Keratinocyte (primary cell): Measurements from ENCODE around the gene PLAC9. TPM values are rescaled to one million over a fixed set of nuclear protein-coding genes. Genes with fewer than 3 reads are reported as not detected.

Experiments
- DNase-seq: peaks from one replicate; pipeline ENCODE4 v3.0.0-alpha.2; 2011; ENCODE audit warnings: low read depth, missing footprints, low spot score
- FAIRE-seq: peaks from 2 replicates; lab custom pipeline; 2011; peaks lifted over from hg19 to GRCh38; lab: Jason Lieb, UNC
- H2AFZ ChIP-seq: 2 replicates; pipeline ENCODE4 v1.6.0; 2012; ENCODE audit warnings: low read length, control low read depth, inconsistent platforms; ENCODE audit not compliant: control insufficient read depth
- H3K27ac ChIP-seq: 2 replicates; pipeline ENCODE4 v1.5.1; 2011; ENCODE audit warnings: low read length; ENCODE audit not compliant: control insufficient read depth, insufficient read depth
- H3K27me3 ChIP-seq: 3 replicates; pipeline ENCODE4 v1.6.0; 2011; ENCODE audit warnings: low read length; ENCODE audit not compliant: control insufficient read depth, insufficient read depth; ENCODE audit errors: extremely low read depth
- H3K36me3 ChIP-seq, 2 experiments: 2 replicates in 1 of 2; 3 replicates in 1 of 2; pipeline ENCODE4 v1.5.1; 2011; ENCODE audit warnings: low read length in 2 of 2, mild to moderate bottlenecking in 1 of 2; ENCODE audit not compliant: control insufficient read depth in 2 of 2, insufficient read depth in 2 of 2; ENCODE audit errors: extremely low read depth in 1 of 2
- H3K4me1 ChIP-seq: 3 replicates; pipeline ENCODE4 v1.5.1; 2011; ENCODE audit warnings: low read length; ENCODE audit not compliant: control insufficient read depth, insufficient read depth; ENCODE audit errors: extremely low read depth
- H3K4me2 ChIP-seq: 3 replicates; pipeline ENCODE4 v1.6.0; 2011; ENCODE audit warnings: low read depth, low read length; ENCODE audit not compliant: control insufficient read depth, insufficient read depth; ENCODE audit errors: extremely low read depth
- H3K4me3 ChIP-seq, 3 experiments: fragments of 200-600 bp in 1 of 3; sonication (generic) in 1 of 3; 2 replicates in 2 of 3; 3 replicates in 1 of 3; pipeline ENCODE4 v1.5.1; 2011 to 2016; ENCODE audit warnings: low read length in 3 of 3, mild to moderate bottlenecking in 3 of 3, control low read depth in 2 of 3, inconsistent platforms in 1 of 3, low read depth in 1 of 3, mixed read lengths in 1 of 3, mixed run types in 1 of 3, moderate library complexity in 1 of 3; ENCODE audit not compliant: control insufficient read depth in 2 of 3, insufficient read depth in 2 of 3; ENCODE audit errors: extremely low read depth in 1 of 3
- H3K79me2 ChIP-seq: 2 replicates; pipeline ENCODE4 v1.6.0; 2012; ENCODE audit warnings: low read length; ENCODE audit not compliant: control insufficient read depth, insufficient read depth
- H3K9ac ChIP-seq: 3 replicates; pipeline ENCODE4 v1.6.0; 2011; ENCODE audit warnings: low read length; ENCODE audit not compliant: control insufficient read depth, insufficient read depth; ENCODE audit errors: extremely low read depth
- H3K9me1 ChIP-seq: 3 replicates; pipeline ENCODE4 v1.6.0; 2011; ENCODE audit warnings: low read length; ENCODE audit not compliant: control insufficient read depth, insufficient read depth; ENCODE audit errors: extremely low read depth
- H3K9me3 ChIP-seq: 2 replicates; pipeline ENCODE4 v1.5.1; 2012; ENCODE audit warnings: low read depth, low read length; ENCODE audit not compliant: control insufficient read depth
- H4K20me1 ChIP-seq: 3 replicates; pipeline ENCODE4 v1.6.0; 2011; ENCODE audit warnings: low read length; ENCODE audit not compliant: control insufficient read depth, insufficient read depth; ENCODE audit errors: extremely low read depth
- CTCF ChIP-seq, 3 experiments: IDR thresholded peaks in 1 of 3; conservative IDR thresholded peaks in 1 of 3; optimal IDR thresholded peaks in 1 of 3; 2 replicates in 2 of 3; 3 replicates in 1 of 3; pipeline versions ENCODE3 to v1.5.1; 2011; ENCODE audit warnings: low read length in 3 of 3, mild to moderate bottlenecking in 3 of 3, moderate library complexity in 2 of 3, control low read depth in 1 of 3, inconsistent platforms in 1 of 3; ENCODE audit not compliant: insufficient read depth in 2 of 3; ENCODE audit errors: extremely low read depth in 1 of 3
- EZH2 ChIP-seq: IDR thresholded peaks from one replicate; pipeline ENCODE4 v1.6.1; 2012; ENCODE audit warnings: inconsistent platforms, mild to moderate bottlenecking, low read length, moderate library complexity
- dilution Hi-C: fragments of 300-500 bp; cut with MboI; formaldehyde crosslinking; loops from one replicate; pipeline ENCODE4 v1.7.0; 2020; ENCODE audit warnings: low sequenced_read_pairs; ENCODE audit not compliant: extremely low pct_ligation_motif_present
- polyA plus RNA-seq, 5 experiments: library from polyadenylated mRNA; depleted of rRNA in 3 of 5; stranded (reverse) in 3 of 5; stranded (forward) in 1 of 5; unstranded in 1 of 5; fragments of >200 nt; gene quantifications; 1 replicate in 1 of 5; 2 replicates in 3 of 5; 3 replicates in 1 of 5; pipeline versions ENCODE4 v1.2.1 to v1.2.3, GENCODE V29; 2011 to 2012; ENCODE audit warnings: missing spikeins in 2 of 5, low read depth in 1 of 5, low replicate concordance in 1 of 5

Gene PLAC9
- polyA plus RNA-seq, 1 donor (not counting 4 experiments of a cell fraction or from before 2014, with no cell fraction given) = 0.39 TPM

GRCh38 chr10:80168679-80169380 lies 36.3 kb downstream of the PLAC9 start:
- no peaks in the 10 kb centered on the region for H3K9me1 ChIP-seq
- no peak overlapping the region for H3K4me2 ChIP-seq
- H3K27ac ChIP-seq = no peak overlapping the region
- dilution Hi-C loops = no loop called here
- TF ChIP-seq EZH2 (no peak), CTCF (optimal IDR thresholded peaks at IDR 0.05 in 1 of 3, IDR thresholded peaks at IDR 0.05 in 1 of 3, conservative IDR thresholded peaks at IDR 0.05 in 1 of 3; ENCODE audit: extremely low read depth in 1 of 3, insufficient read depth in 2 of 3, low read length in 3 of 3) (peak in 2 of 3 experiments; percentile 31 to 34)
- H2AFZ ChIP-seq = no peak overlapping the region
- no peak overlapping the region for H3K4me3 ChIP-seq
- no peak overlapping the region for H3K9ac ChIP-seq
- H4K20me1 ChIP-seq = peaks cover 6% of the 10 kb centered on the region
- no peaks in the 10 kb centered on the region for H3K27me3 ChIP-seq
- H3K36me3 ChIP-seq = peaks cover 15 to 16% of the 10 kb centered on the region in 2 experiments
- H3K4me1 ChIP-seq = peaks cover 49% of the 10 kb centered on the region
- H3K9me3 ChIP-seq = no peaks in the 10 kb centered on the region
- peaks cover 2% of the 10 kb centered on the region for H3K79me2 ChIP-seq
- no peak for FAIRE-seq
- no peak for DNase-seq

- DNase-seq (no peak), FAIRE-seq (no peak)
- peaks cover 13 to 15% of the 10 kb centered on the region in 2 experiments for H3K36me3 ChIP-seq
- no peak overlapping the region for H2AFZ ChIP-seq
- dilution Hi-C loops = no loop called here
- no peak overlapping the region for H3K27ac ChIP-seq
- H3K4me1 ChIP-seq = peaks cover 37% of the 10 kb centered on the region
- H3K4me2 ChIP-seq = no peak overlapping the region
- no peaks in the 10 kb centered on the region for H3K9me3 ChIP-seq
- no peak overlapping the region for H3K9ac ChIP-seq
- H3K27me3 ChIP-seq = no peaks in the 10 kb centered on the region
- peaks cover 6% of the 10 kb centered on the region for H4K20me1 ChIP-seq
- TF ChIP-seq CTCF (optimal IDR thresholded peaks at IDR 0.05 in 1 of 3, IDR thresholded peaks at IDR 0.05 in 1 of 3, conservative IDR thresholded peaks at IDR 0.05 in 1 of 3; ENCODE audit: extremely low read depth in 1 of 3, insufficient read depth in 2 of 3, low read length in 3 of 3) = no peak
- TF ChIP-seq EZH2 = no peak
- no peaks in the 10 kb centered on the region for H3K9me1 ChIP-seq
- peaks cover 2% of the 10 kb centered on the region for H3K79me2 ChIP-seq
- no peak overlapping the region for H3K4me3 ChIP-seq
Observed at GRCh38 chr10:80170026-80170425, 37.5 kb downstream of the PLAC9 start.
